Hepatocyte (in vitro differentiated cells): Measurements from ENCODE around the gene AP1G2.

Experiments
- CTCF ChIP-seq: fragments of 200-600 bp; sonication (generic); IDR thresholded peaks from 2 replicates; pipeline ENCODE4 v1.5.1; 2016; ENCODE audit warnings: antibody characterized with exemption, mild to moderate bottlenecking; ENCODE audit not compliant: poor library complexity
- EZH2 ChIP-seq: fragments of 200-600 bp; sonication (generic); IDR thresholded peaks from 2 replicates; pipeline ENCODE4 v1.6.1; 2016; ENCODE audit warnings: antibody characterized with exemption, mild to moderate bottlenecking, borderline replicate concordance
- EZH2phosphoT487 ChIP-seq: fragments of 200-600 bp; sonication (generic); IDR thresholded peaks from one replicate; pipeline ENCODE4 v1.6.1; 2018; ENCODE audit warnings: antibody characterized with exemption, mild to moderate bottlenecking, low read depth, moderate library complexity; ENCODE audit not compliant: unreplicated experiment, severe bottlenecking

- TF ChIP-seq EZH2 (no peak), CTCF (no peak), EZH2phosphoT487 (no peak)
These were observed 10.3 kb upstream of the AP1G2 start for GRCh38 chr14:23577710-23578392.
